Upper lobe of right lung (tissue), 1 donor: ENCODE data around the gene ZNF311. TPM values are rescaled to one million over a fixed set of nuclear protein-coding genes. Genes with fewer than 3 reads are reported as not detected.
A peak's percentile ranks its signal among the peaks of the same experiment; 100 is the strongest.

Experiments used
- ATAC-seq: fragments of 200-7000 bp; cut with Tn5 transposase; one replicate; pipeline ENCODE4 v1.9.1; 2020; ENCODE audit warnings: mild to moderate bottlenecking, moderate library complexity
- DNase-seq: peaks from one replicate; pipeline ENCODE4 v3.0.0-alpha.2; 2020
- H3K27ac ChIP-seq: fragments of 200-600 bp; one replicate; pipeline ENCODE4 v1.8.0; 2022
- H3K27me3 ChIP-seq: fragments of 200-600 bp; one replicate; pipeline ENCODE4 v1.8.0; 2022; ENCODE audit warnings: mild to moderate bottlenecking
- H3K36me3 ChIP-seq: fragments of 200-600 bp; one replicate; pipeline ENCODE4 v1.8.0; 2022
- H3K4me1 ChIP-seq: fragments of 200-600 bp; one replicate; pipeline ENCODE4 v1.8.0; 2022
- H3K4me3 ChIP-seq: fragments of 200-600 bp; one replicate; pipeline ENCODE4 v1.8.0; 2022; ENCODE audit warnings: mild to moderate bottlenecking
- H3K9me3 ChIP-seq: fragments of 200-600 bp; one replicate; pipeline ENCODE4 v1.8.0; 2022
- intact Hi-C: fragments of 100-400 bp; cut with DNase I; formaldehyde crosslinking; loops from one replicate; pipeline ENCODE4 v1.11.0; 2022
- total RNA-seq: library from RNA; stranded (reverse); fragmentation: NEBNext Ultra II Directional; extraction: Animal tissue kit (Norgen Biotek cat#: 25700); gene quantifications from one replicate; pipeline ENCODE4 v1.2.1, GENCODE V29; 2021
- TF ChIP-seq, protein P1 (sequence below): fragments of 200-600 bp; IDR thresholded peaks from one replicate; pipeline ENCODE4 v1.8.0; 2022; ENCODE audit warnings: antibody characterized with exemption
- donor health status: DM: no; HTN: yes; CAD: no; lungs with severe emphysema.

The ZNF311 gene
- total RNA-seq, 1 donor from 2014 or later = 1.8 TPM

DNA sequence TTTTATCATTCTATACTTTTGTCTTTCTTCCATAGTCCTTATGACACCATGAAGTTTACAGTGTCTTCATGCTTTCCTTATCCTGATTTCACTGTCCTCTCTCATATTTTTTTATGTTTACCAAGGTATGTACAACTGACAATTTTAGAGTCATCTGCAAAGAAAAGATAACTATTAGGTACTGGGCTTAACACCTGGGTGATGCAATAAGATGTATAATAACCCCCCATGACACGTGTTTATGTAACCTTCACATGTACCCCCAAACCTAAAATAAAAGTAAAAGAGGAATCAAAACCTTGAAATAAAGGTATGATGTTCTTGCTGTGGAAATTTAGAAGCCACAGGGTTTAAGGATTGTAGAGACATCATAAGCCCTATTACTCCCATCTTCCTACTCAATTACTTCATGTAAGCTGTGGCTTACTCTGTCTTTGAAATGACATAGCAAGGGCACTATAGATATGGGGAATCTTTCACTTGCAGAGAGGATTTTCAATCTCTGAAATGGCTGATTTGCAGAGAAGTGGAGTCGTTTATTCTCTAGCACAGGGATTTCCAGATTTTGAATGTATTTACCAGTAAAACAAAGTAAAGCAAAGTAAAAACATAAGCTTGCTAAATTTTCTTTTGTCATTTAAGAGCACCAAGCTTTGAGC, 20.9 kb upstream of the ZNF311 start:
- H3K27ac ChIP-seq = no peak overlapping the region
- no peaks in the 10 kb centered on the region for H3K36me3 ChIP-seq
- H3K9me3 ChIP-seq = no peaks in the 10 kb centered on the region
- TF ChIP-seq, protein P1, sequence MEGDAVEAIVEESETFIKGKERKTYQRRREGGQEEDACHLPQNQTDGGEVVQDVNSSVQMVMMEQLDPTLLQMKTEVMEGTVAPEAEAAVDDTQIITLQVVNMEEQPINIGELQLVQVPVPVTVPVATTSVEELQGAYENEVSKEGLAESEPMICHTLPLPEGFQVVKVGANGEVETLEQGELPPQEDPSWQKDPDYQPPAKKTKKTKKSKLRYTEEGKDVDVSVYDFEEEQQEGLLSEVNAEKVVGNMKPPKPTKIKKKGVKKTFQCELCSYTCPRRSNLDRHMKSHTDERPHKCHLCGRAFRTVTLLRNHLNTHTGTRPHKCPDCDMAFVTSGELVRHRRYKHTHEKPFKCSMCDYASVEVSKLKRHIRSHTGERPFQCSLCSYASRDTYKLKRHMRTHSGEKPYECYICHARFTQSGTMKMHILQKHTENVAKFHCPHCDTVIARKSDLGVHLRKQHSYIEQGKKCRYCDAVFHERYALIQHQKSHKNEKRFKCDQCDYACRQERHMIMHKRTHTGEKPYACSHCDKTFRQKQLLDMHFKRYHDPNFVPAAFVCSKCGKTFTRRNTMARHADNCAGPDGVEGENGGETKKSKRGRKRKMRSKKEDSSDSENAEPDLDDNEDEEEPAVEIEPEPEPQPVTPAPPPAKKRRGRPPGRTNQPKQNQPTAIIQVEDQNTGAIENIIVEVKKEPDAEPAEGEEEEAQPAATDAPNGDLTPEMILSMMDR = no peak
- H3K4me3 ChIP-seq = no peak overlapping the region
- H3K27me3 ChIP-seq = peaks cover 38% of the 10 kb centered on the region
- no peaks in the 10 kb centered on the region for H3K4me1 ChIP-seq
- intact Hi-C loops = no loop called here
- DNase-seq (no peak), ATAC-seq (no peak)

DNA sequence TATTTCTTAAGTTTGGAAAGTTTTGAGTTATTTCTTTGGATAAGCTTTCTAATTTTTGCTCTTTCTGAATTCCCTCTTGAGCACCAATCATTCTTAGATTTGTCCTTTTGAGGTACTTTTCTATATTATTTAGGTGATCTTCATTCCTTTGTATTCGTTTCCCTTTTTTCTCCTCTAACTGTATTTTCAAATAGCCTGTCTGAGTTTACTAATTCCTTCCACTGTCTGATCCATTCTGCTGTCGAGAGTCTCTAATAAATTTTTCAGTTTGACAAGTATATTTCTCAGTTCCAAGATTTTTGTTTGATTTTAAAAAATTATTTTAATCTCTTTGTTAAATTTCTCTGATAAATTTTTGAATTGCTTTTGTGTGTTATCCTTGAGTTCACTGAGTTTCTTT, 16.3 kb upstream of the ZNF311 start:
- no peak overlapping the region for H3K4me3 ChIP-seq
- no peaks in the 10 kb centered on the region for H3K9me3 ChIP-seq
- ATAC-seq (no peak), DNase-seq (no peak)
- peaks cover 36% of the 10 kb centered on the region for H3K27me3 ChIP-seq
- TF ChIP-seq, protein P1 = no peak
- H3K4me1 ChIP-seq = peaks cover 5% of the 10 kb centered on the region
- H3K27ac ChIP-seq = no peak overlapping the region
- no peaks in the 10 kb centered on the region for H3K36me3 ChIP-seq
- intact Hi-C loops = loop anchor here (5.0 kb wide), 1 partner anchor 184 kb away; no protein-coding TSS in a partner anchor

DNA sequence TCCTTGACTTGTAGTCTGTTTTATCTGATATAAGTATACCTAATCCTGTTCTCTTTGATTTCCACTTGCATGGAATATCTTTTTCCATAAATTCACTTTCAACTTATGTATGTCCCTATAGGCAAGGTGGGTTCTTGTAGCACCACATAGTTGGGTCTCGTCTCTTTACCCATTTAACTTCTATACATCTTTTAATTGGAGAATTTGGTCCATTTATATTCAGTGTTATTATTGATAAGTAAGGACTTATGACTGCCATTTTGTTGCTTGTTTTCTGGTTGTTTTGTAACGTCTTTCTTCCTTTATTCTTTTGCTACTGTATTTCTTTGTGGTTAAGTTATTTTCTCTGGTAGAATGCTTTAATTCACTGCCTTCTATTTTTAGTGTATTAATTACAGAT, 14.5 kb upstream of the ZNF311 start:
- DNase-seq (no peak), ATAC-seq (no peak)
- Histone ChIP-seq H3K36me3 (no peaks in the 10 kb centered on the region), H3K4me1 (peaks cover 8% of the 10 kb centered on the region), H3K4me3 (no peak overlapping the region), H3K27ac (no peak overlapping the region), H3K9me3 (no peaks in the 10 kb centered on the region), H3K27me3 (peaks cover 41% of the 10 kb centered on the region)
- TF ChIP-seq, protein P1 = no peak
- intact Hi-C loops = loop anchor here (5.0 to 10.0 kb wide), 2 partner anchors 182 to 335 kb away; no protein-coding TSS in a partner anchor

DNA sequence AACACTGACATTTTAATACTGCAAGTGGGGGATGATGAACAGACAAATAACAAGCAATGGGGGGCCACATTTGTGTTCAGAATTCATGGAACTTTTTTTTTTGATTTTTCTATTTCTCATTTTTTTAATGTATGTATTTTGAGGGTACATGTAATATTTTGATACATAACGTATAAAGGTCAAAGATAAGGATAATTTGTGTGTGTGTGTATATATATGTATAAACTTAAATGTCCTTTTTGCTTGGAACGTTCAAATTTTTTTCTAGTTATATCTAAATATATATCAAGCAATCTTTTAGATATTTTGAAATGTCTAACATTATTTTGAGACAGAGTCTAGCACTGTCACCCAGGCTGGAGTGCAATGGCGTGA, 12.3 kb upstream of the ZNF311 start:
- peaks cover 44% of the 10 kb centered on the region for H3K27me3 ChIP-seq

DNA sequence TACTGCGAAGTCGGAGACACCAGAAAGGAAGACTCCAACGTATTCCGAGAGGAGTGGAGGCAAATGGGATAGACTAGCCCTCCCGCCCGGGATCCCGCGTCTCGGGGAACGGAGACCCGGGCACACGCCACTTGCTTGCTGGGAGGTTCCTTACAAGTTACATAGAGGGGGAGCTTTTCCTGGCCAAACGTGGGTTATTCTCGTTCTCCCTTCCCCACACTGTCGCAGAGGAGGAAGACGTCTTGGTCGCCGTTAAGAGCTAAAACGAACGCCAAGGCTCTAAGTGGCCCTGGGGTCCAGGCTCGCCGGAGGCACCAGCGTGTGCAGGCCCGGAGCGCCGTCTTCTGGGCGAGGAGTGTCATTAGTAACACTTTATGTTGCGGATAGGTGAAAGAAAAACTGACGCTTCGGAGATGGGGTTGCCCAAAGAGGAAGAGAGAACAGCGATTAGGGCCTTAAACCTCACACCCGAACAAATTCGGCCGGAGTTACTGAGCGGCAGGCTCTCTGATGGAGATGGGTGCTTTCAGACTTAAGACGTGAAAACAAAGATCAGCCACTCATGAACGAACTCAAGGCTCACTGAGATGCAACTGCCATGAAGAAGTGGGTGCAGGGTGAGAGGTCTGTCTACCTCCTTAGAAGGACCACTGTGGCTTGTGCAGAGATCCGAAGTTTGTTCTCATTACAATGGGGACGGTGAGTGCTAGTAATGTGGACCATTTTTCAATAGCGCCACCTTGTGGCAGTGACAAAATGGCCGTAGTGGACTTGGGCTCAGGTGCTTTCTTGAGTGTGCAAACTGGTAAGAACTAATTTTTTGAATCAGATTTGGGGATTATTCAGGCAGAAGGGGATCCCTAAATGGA, 11.7 kb upstream of the ZNF311 start:
- H3K27ac ChIP-seq = no peak overlapping the region
- TF ChIP-seq, protein P1 = peak; percentile 76
- H3K4me3 ChIP-seq = peak overlapping the region; percentile 53
- intact Hi-C loops = loop anchor here (10.0 kb wide), 1 partner anchor 332 kb away; no protein-coding TSS in a partner anchor
- no peaks in the 10 kb centered on the region for H3K36me3 ChIP-seq
- ATAC-seq (peak; percentile 93), DNase-seq (peak; percentile 88)
- H3K27me3 ChIP-seq = peaks cover 44% of the 10 kb centered on the region
- H3K4me1 ChIP-seq = peaks cover 8% of the 10 kb centered on the region
- no peaks in the 10 kb centered on the region for H3K9me3 ChIP-seq

More for the DNA sequence above, 12.3 kb upstream of the ZNF311 start:
- Histone ChIP-seq H3K36me3 (no peaks in the 10 kb centered on the region), H3K9me3 (no peaks in the 10 kb centered on the region), H3K27ac (no peak overlapping the region), H3K4me3 (no peak overlapping the region), H3K4me1 (peaks cover 8% of the 10 kb centered on the region)
- ATAC-seq (no peak), DNase-seq (no peak)
- TF ChIP-seq, protein P1 = no peak
- intact Hi-C loops = loop anchor here (10.0 kb wide), 1 partner anchor 333 kb away; no protein-coding TSS in a partner anchor
